OCI-LY3 (cell line): Measurements from ENCODE around the gene PFKFB3.

Experiments used
- EZH2phosphoT487 ChIP-seq: fragments of 200-600 bp; shearing (Covaris generic); IDR thresholded peaks from 2 replicates; pipeline ENCODE4 v1.6.1; 2018; ENCODE audit warnings: antibody characterized with exemption, mixed run types, low read depth
- TF ChIP-seq, protein P1 (sequence below): fragments of 200-600, 300-600 bp; sonication (generic); IDR thresholded peaks from 2 replicates; pipeline ENCODE4 v1.5.1; 2014; ENCODE audit warnings: antibody characterized with exemption, low read length, low read depth

GRCh38 chr10:6199131-6199733, 3.5 kb upstream of the PFKFB3 start:
- TF ChIP-seq, protein P1, sequence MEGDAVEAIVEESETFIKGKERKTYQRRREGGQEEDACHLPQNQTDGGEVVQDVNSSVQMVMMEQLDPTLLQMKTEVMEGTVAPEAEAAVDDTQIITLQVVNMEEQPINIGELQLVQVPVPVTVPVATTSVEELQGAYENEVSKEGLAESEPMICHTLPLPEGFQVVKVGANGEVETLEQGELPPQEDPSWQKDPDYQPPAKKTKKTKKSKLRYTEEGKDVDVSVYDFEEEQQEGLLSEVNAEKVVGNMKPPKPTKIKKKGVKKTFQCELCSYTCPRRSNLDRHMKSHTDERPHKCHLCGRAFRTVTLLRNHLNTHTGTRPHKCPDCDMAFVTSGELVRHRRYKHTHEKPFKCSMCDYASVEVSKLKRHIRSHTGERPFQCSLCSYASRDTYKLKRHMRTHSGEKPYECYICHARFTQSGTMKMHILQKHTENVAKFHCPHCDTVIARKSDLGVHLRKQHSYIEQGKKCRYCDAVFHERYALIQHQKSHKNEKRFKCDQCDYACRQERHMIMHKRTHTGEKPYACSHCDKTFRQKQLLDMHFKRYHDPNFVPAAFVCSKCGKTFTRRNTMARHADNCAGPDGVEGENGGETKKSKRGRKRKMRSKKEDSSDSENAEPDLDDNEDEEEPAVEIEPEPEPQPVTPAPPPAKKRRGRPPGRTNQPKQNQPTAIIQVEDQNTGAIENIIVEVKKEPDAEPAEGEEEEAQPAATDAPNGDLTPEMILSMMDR = no peak
- no peak for TF ChIP-seq EZH2phosphoT487
